Measurements from ENCODE around the gene ABL1.

The ABL1 gene

GRCh38 chr9:130831077-130831476 is 4.0 kb upstream of the ABL1 start:
- TF ChIP-seq PPARA (CRISPR knock-in tag; IDR thresholded peaks at IDR 0.05; ENCODE audit: borderline replicate concordance) (no peak), CSRNP3 (CRISPR knock-in tag; IDR thresholded peaks at IDR 0.05) (no peak), ARNTL (CRISPR knock-in tag; IDR thresholded peaks at IDR 0.05; ENCODE audit: borderline replicate concordance, low read depth) (no peak), ZNF565 (CRISPR knock-in tag; conservative IDR thresholded peaks at IDR 0.05; ENCODE audit: low read depth) (no peak), TCF4 (CRISPR knock-in tag; IDR thresholded peaks at IDR 0.05; ENCODE audit: borderline replicate concordance) (no peak), ZC3H10 (CRISPR knock-in tag; IDR thresholded peaks at IDR 0.05) (no peak), ESRRG (CRISPR knock-in tag; IDR thresholded peaks at IDR 0.05) (no peak), BACH2 (CRISPR knock-in tag; IDR thresholded peaks at IDR 0.05; ENCODE audit: borderline replicate concordance) (no peak), ZFP30 (CRISPR knock-in tag; IDR thresholded peaks at IDR 0.05) (no peak), RARB (CRISPR knock-in tag; IDR thresholded peaks at IDR 0.05) (no peak), SNAI2 (CRISPR knock-in tag; IDR thresholded peaks at IDR 0.05) (no peak), TOX (CRISPR knock-in tag; IDR thresholded peaks at IDR 0.05; ENCODE audit: borderline replicate concordance) (no peak), ZFP3 (CRISPR knock-in tag; IDR thresholded peaks at IDR 0.05) (no peak), PATZ1 (CRISPR knock-in tag; IDR thresholded peaks at IDR 0.05; ENCODE audit: borderline replicate concordance) (no peak), ZNF8 (CRISPR knock-in tag; IDR thresholded peaks at IDR 0.05) (no peak), ISL1 (CRISPR knock-in tag; IDR thresholded peaks at IDR 0.05) (no peak)
- TF ChIP-seq, protein P1, sequence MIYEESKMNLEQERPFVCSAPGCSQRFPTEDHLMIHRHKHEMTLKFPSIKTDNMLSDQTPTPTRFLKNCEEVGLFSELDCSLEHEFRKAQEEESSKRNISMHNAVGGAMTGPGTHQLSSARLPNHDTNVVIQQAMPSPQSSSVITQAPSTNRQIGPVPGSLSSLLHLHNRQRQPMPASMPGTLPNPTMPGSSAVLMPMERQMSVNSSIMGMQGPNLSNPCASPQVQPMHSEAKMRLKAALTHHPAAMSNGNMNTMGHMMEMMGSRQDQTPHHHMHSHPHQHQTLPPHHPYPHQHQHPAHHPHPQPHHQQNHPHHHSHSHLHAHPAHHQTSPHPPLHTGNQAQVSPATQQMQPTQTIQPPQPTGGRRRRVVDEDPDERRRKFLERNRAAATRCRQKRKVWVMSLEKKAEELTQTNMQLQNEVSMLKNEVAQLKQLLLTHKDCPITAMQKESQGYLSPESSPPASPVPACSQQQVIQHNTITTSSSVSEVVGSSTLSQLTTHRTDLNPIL (CRISPR knock-in tag; IDR thresholded peaks at IDR 0.05; ENCODE audit: low read depth), result no peak
- TF ChIP-seq, protein P2, sequence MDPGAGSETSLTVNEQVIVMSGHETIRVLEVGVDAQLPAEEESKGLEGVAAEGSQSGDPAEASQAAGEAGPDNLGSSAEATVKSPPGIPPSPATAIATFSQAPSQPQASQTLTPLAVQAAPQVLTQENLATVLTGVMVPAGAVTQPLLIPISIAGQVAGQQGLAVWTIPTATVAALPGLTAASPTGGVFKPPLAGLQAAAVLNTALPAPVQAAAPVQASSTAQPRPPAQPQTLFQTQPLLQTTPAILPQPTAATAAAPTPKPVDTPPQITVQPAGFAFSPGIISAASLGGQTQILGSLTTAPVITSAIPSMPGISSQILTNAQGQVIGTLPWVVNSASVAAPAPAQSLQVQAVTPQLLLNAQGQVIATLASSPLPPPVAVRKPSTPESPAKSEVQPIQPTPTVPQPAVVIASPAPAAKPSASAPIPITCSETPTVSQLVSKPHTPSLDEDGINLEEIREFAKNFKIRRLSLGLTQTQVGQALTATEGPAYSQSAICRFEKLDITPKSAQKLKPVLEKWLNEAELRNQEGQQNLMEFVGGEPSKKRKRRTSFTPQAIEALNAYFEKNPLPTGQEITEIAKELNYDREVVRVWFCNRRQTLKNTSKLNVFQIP (CRISPR knock-in tag; IDR thresholded peaks at IDR 0.05; ENCODE audit: borderline replicate concordance, low read depth), result no peak
- ATAC-seq, result no peak

GRCh38 chr9:130833031-130833990 is 1.7 kb upstream of the ABL1 start:
- ATAC-seq, result peak; percentile 36
- no peak for TF ChIP-seq ESRRG (CRISPR knock-in tag; IDR thresholded peaks at IDR 0.05)
- TF ChIP-seq TCF4 (CRISPR knock-in tag; IDR thresholded peaks at IDR 0.05; ENCODE audit: borderline replicate concordance), result peak; percentile 24; the same call in 1 of the 2 replicates
- no peak for TF ChIP-seq PATZ1 (CRISPR knock-in tag; IDR thresholded peaks at IDR 0.05; ENCODE audit: borderline replicate concordance)
- TF ChIP-seq, protein P1 (CRISPR knock-in tag; IDR thresholded peaks at IDR 0.05; ENCODE audit: low read depth), result no peak
- TF ChIP-seq RARB (CRISPR knock-in tag; IDR thresholded peaks at IDR 0.05), result no peak
- no peak for TF ChIP-seq PPARA (CRISPR knock-in tag; IDR thresholded peaks at IDR 0.05; ENCODE audit: borderline replicate concordance)
- no peak for TF ChIP-seq OSR1 (CRISPR knock-in tag; IDR thresholded peaks at IDR 0.05)
- no peak for TF ChIP-seq ZNF70 (CRISPR knock-in tag; IDR thresholded peaks at IDR 0.05)
- TF ChIP-seq, protein P3, sequence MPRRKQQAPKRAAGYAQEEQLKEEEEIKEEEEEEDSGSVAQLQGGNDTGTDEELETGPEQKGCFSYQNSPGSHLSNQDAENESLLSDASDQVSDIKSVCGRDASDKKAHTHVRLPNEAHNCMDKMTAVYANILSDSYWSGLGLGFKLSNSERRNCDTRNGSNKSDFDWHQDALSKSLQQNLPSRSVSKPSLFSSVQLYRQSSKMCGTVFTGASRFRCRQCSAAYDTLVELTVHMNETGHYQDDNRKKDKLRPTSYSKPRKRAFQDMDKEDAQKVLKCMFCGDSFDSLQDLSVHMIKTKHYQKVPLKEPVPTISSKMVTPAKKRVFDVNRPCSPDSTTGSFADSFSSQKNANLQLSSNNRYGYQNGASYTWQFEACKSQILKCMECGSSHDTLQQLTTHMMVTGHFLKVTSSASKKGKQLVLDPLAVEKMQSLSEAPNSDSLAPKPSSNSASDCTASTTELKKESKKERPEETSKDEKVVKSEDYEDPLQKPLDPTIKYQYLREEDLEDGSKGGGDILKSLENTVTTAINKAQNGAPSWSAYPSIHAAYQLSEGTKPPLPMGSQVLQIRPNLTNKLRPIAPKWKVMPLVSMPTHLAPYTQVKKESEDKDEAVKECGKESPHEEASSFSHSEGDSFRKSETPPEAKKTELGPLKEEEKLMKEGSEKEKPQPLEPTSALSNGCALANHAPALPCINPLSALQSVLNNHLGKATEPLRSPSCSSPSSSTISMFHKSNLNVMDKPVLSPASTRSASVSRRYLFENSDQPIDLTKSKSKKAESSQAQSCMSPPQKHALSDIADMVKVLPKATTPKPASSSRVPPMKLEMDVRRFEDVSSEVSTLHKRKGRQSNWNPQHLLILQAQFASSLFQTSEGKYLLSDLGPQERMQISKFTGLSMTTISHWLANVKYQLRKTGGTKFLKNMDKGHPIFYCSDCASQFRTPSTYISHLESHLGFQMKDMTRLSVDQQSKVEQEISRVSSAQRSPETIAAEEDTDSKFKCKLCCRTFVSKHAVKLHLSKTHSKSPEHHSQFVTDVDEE (CRISPR knock-in tag; IDR thresholded peaks at IDR 0.05), result 0 out of 2 replicates have a peak, but pooled peaks have one; percentile 36
- no peak for TF ChIP-seq ZNF565 (CRISPR knock-in tag; conservative IDR thresholded peaks at IDR 0.05; ENCODE audit: low read depth)
- no peak for TF ChIP-seq ZFP30 (CRISPR knock-in tag; IDR thresholded peaks at IDR 0.05)
- no peak for TF ChIP-seq ZC3H10 (CRISPR knock-in tag; IDR thresholded peaks at IDR 0.05)
